HFF-Myc (cell line): Measurements from ENCODE around the gene GTPBP4.

Experiments
- DNase-seq: peaks from one replicate; pipeline ENCODE4 v3.0.0-alpha.2; 2011; ENCODE audit warnings: low read depth; ENCODE audit errors: extremely low read depth
- H3K4me3 ChIP-seq: replicated peaks from 2 replicates; pipeline ENCODE4 v1.5.1; 2011; ENCODE audit warnings: low read depth, mild to moderate bottlenecking, control low read depth, low read length
- CTCF ChIP-seq: IDR thresholded peaks from 2 replicates; pipeline ENCODE4 v1.5.1; 2012; ENCODE audit warnings: mild to moderate bottlenecking, low read depth, low read length, control low read depth; ENCODE audit errors: missing control alignments

Gene GTPBP4

GRCh38 chr10:996031-996430 is 7.8 kb downstream of the GTPBP4 start:
- DNase-seq = no peak
- no peak overlapping the region for H3K4me3 ChIP-seq
- TF ChIP-seq CTCF = no peak

GRCh38 chr10:997266-998022 is 9.2 kb downstream of the GTPBP4 start:
- TF ChIP-seq CTCF = no peak
- no peak for DNase-seq
- H3K4me3 ChIP-seq = no peak overlapping the region

GRCh38 chr10:1002425-1003006 is 14.3 kb downstream of the GTPBP4 start:
- TF ChIP-seq CTCF = no peak
- no peak for DNase-seq
- no peak overlapping the region for H3K4me3 ChIP-seq

GRCh38 chr10:1003884-1004670 is 15.8 kb downstream of the GTPBP4 start:
- TF ChIP-seq CTCF = no peak
- DNase-seq = no peak
- H3K4me3 ChIP-seq = no peak overlapping the region

- no peak for DNase-seq
- no peak for TF ChIP-seq CTCF
- no peak overlapping the region for H3K4me3 ChIP-seq
These were observed 18.3 kb downstream of the GTPBP4 start for GRCh38 chr10:1006573-1006972.

GRCh38 chr10:1007583-1007982 is 19.3 kb downstream of the GTPBP4 start:
- TF ChIP-seq CTCF = no peak
- H3K4me3 ChIP-seq = no peak overlapping the region
- no peak for DNase-seq
